GM19035 (cell line): ENCODE data around the gene DIAPH3.
A peak's percentile ranks its signal among the peaks of the same experiment; 100 is the strongest.

Experiments
- ATAC-seq: cut with Tn5 transposase; IDR thresholded peaks from one replicate; pipeline ENCODE4 v1.9.1; 2021; ENCODE audit not compliant: unreplicated experiment

DIAPH3 gene

DNA sequence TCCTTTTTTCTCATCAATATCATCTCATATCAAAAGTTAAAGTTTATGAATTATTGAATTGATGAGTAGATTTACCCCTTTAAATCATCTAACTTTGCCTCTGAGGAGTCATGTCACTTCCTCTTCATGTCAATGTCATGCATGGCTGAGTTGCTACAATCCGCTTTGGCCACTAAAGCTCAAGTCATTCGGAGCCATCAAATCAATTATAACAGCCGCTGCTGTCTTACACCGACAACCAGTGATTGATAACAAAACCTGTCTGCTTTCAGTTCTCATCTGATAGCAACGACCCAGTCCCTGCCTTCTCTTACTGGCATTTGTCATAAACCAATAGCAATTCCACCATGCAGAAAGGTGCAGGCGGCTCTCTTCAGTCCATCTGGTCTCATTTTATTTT, 429.3 kb downstream of the DIAPH3 start:
- peak; percentile 100 for ATAC-seq

DNA sequence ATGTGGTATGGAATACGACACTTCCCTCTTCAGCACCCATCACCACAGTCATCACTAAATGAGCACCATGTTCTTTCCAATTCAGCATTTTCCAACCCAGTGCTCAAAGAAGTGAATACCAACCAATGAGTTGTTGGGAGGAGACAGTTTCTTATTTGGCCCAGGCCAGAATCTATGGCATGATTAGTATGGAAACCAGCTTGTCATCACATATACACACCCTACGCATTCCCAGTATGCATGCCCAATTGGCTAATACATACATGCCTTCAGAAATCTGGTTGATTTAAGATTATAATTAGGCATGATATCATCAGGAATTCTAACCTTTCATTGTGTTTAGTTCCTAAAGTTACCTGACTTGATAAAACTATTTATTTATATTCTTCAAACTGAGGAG, 430.0 kb downstream of the DIAPH3 start:
- ATAC-seq = no peak

DNA sequence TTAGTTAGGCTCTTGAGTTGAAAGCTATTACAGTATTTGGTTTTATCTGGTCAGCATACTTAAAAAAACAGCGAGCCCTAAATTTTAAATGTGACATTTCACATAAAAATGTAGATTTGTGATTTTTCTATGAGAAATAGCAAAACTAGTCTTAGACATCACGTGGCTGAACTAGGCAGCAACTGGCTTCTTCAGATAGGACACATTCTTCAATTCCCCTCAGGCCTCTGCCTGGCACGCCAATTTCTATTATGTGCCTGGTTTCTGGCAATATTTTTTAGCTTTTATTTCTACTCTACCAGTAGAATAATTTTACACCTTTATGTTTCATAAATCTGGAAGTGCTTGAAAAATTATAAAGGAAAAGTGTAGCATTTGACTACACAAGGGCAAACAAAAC, 433.7 kb downstream of the DIAPH3 start:
- no peak for ATAC-seq

DNA sequence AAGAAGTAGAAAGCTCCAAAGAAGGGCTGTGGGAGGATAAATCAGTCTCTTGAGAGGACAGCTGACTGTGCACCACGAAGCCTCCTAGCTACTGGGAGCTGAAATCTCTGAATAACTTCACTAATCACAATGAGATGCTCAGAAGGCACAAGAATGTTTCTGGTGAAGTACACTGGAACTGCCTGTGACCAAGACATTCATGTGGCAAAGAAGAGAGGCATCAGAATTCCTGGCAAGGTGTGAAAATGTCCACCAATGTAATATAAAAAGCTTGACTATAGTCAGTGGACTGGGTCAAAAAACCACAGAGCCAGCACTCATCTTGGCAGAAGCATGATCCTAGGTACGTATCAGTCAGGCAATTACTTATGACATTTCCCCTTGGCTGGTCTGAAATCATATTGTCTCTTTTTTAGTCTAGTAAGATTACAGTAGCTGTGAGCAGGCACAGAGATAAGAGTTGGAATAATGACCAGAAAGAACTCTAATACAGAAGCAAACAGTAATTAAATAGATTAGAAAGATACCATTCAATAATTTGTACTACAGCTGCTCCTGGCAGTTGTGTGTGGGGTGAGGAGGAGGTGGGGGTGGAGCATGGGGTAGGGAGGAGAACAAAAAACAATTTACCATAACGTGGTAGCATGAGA, 434.7 kb downstream of the DIAPH3 start:
- ATAC-seq = no peak

DNA sequence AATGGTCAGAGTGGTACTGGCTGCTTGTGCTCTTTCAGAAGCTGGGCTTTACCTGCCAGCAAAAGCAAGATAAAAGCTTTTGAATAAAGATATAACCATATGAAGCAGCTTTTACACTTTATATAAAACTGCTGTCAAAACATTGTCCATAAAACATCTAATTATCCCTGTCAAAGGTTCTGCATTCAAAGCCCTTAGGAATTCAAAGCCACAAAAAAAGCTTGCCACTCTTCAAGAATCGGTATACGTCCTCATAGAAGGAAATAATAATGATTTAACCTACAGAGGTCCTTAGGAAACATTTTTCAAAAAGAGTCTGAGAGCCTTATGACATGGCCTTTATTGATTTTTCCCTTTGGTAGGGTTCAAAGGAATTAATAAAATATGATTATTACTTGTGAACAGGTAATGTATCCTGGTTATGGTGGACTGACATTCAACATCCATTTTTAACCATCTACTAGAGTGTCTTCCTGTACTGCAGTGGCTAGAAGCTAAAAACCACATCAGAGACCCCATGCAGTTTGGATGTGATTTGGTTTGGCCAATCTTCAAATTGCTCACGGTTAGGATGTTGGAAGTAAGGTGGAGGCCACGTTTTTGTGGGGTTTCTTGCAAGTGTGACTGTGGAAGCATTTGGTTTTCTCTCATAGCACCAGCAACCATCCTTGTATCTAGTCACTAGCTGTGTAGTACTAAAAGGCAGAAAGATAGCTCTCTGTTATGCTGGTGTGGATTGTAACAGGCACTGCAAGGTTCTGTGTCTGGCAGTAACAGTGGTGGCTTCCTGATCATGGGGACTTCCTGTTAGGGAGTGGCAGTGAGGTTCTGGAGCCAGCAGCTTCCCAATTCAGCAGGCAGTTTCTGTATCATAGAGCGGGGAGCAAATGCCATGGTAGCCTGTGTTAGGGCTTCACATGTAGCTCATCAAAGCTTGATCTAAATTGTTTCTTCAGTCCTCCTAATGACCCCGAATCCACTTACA, 441.5 kb downstream of the DIAPH3 start:
- ATAC-seq = no peak

DNA sequence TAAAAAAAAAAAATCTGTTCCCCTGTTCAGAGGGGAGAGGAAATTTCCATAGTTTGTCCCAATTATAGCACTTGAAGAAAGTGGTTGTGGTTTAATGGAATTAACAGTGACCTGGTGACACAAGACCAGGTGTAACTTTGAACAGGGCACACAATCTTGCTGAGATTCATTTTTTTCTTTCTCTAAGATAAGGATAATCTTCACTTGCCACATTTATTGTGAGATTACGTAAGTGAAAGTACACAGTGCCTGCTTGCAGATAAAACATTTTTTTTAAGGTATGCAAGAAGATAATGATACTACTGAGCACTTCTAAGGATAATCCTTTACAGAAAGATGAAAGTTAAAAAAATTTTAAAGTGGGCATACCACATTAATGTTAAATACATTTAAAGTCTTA, 448.1 kb downstream of the DIAPH3 start:
- no peak for ATAC-seq

DNA sequence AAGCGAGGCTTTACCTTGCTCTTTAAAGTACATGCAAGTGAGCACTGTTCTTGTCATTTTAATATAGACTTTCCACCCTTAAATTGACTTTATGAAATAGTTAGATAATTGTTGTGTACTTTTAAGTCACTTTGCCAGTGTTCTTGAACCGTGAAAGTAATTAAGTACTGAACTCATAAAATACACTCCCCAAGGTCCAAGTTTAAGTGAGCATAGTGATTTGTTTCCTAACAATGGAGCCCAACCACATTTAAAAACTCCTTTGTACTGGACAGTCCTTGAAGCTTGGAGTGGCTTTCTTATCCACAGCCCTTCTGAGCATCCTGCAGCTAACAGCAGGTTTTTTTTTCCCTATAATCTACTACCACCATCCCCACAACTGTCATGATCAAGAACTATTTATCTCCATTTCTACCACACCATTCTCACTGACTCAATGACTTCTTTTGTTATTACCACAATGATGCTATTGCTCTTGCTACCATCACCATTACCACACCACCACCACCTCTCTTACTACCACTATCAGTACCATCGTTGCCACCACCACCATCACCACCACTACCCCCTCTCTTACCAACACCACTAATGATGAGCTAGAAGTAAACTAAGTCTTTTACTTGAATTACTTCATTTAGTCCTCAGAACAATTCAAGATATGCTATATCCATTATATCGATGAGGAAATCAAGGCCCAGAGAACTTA, 452.6 kb downstream of the DIAPH3 start:
- ATAC-seq = no peak

DNA sequence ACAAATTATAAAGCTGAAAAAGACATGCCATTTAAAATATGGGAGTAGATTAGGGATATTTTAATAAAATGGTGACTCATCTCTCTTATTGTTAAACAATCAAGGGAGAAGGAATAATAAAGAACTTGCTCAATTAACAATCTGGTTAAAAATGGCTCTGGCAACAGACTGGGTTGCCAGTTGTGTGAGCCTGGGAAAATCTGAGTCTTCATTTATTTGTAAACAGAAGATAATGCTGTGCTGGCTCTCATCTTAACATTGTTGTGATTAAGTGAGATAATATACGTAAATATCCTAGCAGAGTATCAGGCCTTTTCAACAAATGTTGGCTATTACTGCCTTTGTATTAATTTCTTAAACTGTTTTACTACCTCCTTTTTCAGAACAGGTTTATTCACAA, 453.3 kb downstream of the DIAPH3 start:
- no peak for ATAC-seq

DNA sequence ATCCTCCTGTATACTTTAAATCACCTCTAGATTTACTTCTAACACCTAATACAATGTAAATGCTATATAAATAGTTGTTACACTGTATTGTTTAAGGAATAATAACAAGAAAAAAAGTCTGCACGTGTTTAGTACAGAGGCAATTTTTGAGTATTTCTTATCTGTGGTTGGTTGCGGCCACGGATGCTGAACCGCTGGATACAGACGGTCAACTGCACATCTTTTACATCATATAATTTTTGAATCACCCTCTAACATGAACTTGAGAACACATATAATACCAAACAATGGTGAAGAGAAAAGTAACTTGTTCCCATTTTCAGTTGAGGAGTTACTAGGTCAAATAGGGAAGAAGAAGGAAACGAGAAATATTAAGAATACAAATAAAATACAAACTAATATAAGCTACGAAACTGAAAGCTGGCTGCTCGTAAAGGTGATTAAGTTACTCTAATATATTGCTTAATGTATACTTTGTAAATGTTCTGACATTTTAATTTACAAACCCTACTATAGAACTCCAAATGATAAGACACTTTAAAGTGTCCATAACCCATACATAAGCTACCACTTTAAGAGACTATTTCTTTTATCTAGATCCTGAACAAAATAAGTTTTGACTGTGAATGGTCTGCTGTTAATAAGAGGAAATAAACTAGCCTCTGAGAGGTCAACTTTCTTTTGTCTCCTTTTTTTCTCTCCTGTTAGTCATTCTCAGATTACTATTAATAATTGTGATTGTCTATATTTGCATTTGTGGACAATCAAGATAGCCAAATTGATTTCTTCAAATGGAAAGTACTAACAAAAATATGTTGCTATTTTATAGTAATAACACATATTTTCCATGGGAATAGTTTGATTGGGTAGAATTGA, 457.4 kb downstream of the DIAPH3 start:
- ATAC-seq = peak; percentile 60

DNA sequence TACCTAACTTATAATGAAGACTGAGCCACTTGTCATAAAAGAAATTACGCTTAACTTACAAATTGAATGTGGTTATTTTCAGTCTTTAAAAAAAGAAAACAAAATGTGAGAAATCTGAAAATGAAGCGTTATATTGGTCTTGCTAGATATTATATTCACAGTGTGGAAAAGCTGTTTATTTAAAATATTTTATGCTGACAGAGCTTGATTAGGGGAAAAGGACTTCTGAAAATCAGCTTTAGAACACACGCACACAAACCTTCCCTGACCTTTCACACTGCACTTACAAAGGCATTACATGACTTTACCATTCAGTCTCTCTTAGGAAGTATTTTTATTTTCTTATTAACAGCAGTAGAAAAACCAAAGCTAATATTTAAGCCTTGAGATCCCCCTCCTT, 461.5 kb downstream of the DIAPH3 start:
- no peak for ATAC-seq

DNA sequence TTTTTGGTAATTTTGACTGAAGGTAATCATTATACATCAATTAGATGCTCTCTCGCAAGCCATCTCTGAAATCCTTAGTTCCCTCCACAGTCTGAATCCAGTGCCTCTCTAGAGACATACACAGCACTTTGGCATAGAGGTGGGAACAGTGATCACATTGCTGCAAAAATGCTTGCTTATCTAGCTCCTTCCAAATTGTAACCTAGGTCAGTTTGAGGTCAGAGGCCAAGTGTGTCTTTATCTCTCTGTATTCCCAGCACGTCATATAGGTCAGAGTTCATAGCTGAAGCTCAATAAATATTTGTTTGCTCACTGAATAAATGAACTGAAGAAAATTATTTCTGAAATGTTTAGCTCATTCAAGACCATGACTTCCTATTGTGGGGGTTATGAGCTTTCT, 462.5 kb downstream of the DIAPH3 start:
- no peak for ATAC-seq

DNA sequence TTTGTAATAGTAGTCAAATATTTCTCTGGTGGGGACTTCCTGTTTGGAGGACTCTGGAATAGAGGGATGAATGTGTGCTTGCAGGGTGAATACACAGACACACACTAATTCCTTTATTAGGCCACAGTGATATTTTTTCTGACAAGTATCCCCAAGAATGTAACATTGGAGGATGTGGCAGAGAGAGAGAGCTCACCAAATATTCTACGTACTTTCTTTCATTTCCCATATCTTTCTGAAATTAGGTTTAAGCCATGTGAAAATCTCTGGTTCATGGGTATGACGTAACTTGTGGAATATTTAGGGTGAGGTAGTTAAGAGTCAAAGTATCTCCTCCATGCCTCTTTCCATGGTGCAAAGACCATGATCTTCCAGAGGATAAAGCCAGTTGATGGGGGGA, 463.4 kb downstream of the DIAPH3 start:
- no peak for ATAC-seq

DNA sequence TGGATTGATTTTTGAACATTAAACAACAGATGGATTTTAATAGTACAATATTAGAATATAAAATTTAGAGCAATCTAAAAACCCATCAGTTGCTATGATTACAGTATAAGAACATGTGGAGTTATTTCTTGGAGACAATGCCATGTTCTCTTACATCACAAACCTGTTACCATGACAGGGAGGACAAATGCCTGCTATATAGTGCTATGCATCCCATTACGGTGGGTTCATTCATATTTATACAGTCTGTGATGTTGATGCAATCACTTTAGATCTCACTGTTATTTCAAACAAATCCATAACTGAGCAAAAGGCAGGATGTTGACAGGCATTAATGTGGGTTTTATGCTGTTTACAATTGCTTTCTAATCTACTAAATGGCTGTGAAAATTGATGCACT, 467.5 kb downstream of the DIAPH3 start:
- no peak for ATAC-seq

DNA sequence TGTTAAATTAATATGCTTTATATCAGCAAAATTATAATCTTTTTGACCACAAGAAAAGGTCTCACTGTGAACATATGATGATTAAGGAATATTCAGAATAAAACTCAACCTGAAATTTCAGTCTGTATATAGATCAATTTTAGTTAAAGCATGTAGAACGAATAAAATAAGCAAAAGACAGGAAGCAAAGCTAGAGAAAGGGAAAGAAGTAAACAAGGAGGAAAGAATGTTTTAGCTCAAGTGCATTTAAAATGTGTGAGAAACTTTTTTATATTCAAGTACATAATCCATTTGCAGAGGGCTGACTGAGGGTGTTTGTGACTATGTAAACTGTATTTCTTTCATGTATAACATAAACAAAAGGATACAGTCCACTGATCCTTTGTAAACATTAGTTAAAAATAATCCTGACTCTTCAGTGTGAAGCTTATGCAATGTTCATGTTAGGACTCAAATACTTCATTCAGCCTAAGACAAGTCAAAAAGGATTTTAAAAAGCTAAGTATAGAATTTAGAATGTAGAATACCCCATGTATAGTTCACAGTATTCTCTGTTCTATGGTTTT, 472.1 kb downstream of the DIAPH3 start:
- ATAC-seq = no peak

DNA sequence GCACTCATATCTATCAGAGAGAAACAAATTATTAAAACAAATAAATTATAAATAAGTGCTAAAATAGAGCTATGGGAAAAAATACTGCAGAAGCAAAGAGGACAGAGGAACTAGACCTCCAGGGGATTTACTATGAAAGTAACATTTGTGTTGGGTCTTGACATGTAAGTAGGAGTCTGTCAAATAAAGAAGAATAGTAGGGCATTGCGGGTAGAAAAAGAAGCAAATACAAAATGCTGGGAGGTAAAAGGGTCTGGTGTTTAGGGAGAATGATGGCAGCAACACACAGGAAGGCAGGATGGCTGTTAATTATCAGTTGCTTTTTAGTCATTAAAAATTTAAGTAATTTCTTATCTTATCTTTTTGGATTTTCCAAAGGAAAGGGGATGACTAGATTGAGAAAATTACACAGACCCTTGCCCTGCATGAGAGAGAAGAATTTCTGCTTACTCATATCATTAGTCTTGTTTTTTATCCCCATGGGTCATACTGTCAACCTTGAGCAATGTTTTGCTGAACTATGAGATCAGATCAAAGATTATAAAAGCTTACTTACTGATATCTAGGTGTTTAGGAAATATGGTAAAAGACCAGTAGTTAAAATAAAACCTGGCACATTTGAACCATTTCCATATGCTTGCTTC, 472.7 kb downstream of the DIAPH3 start:
- ATAC-seq = no peak

DNA sequence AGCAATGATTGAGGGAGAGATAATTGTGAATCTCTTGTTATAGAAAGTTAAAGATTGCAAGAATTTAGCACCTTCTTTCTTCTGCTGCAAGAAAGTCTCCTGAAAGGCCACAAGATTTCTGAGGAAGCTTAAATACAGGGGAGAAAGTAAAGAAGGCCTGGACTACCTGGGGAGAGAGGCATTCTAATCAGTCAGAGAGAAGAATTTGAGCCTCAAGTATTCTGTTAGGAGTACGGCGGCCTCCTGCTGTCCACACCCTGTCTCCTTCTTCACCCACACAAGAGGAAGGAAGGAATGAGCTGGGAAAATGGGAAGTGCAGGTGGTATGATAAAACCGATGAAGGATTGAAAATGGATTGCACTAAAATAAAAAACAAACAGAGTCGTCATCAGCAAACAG, 474.7 kb downstream of the DIAPH3 start:
- no peak for ATAC-seq

DNA sequence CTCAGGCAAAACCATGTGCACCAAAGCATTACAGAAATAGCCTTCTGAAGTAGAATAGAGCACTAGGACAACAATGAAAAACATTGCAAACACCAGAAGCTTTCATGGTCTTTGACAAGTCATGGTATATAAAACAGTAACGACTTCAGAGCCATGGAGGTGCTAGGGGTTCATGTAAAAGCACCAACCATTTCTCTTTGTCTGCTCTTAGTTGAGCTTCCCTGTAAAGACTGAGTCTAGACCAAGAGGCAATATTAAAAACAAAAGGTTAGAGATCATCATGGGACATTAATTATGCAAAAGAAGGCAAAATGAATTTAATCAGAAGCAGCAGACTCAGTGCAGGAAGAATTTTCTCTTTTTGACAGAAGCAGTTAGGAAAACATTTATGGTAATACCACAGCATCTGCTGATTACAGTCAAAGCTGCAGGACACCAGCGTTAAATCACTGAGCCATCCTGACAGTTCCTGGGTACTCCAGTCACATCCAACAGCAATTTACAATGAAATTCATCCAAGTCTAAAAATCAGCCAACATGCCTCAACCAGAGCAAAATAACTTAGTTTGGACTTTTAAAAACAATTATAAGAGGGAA, 476.8 kb downstream of the DIAPH3 start:
- ATAC-seq = no peak

DNA sequence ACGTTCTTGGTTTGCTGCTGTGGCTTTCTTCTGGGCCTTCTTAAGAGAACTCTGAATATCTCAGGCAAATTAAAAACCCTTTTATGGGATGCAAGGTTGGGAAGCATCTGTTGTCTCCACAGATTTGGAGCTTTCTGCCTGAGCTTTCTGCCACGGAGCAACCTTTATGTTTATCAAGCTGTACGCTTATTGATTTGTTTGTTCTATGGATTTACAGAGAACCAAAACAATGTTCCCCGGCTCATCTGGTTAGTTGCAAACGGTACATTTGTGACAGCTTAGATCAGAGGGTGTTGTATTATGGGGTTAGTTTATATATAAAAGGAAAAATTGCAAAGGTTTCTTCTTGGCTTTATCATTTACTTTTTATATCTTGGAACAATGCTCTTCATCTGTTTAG, 479.6 kb downstream of the DIAPH3 start:
- no peak for ATAC-seq

DNA sequence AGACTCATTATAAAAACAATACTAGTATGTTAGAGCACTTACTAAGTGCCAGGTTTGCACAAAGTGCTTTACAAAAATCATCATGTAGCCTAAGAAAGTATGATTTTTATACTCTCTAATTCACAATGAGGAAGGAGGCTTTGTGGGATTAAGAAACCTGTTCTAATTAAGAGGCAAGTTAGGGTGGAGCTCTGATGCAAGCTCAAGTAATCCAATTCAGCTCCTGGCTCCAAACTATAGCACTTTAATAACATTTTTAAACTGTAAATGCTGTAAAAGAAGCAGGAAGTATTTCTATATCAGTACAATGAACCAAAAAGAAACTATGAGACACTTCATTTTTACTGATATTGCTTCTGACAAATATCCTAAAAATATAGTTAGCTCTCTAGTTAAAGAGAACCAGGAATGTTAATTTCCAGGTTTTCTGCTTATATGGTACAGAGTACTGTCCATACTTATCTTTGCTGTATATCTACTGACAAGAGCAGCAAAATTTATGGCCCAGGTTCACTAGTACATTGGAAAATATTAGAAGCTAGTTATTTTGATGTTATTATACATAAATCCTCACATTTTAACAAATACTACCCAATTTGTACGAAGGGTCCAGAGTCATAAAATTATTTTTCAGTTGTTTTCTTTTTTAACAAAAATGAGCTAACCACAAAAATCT, 482.0 kb downstream of the DIAPH3 start:
- no peak for ATAC-seq
